DND-41 (cell line): ENCODE data around the gene TNNT2.
A peak's percentile ranks its signal among the peaks of the same experiment; 100 is the strongest.

Experiments used
- ATAC-seq: fragments of 200-7000 bp; cut with Tn5 transposase; 3 replicates; pipeline ENCODE4 v1.9.1; 2021; ENCODE audit warnings: low read depth; ENCODE audit not compliant: insufficient read depth
- DNase-seq: peaks from one replicate; pipeline ENCODE4 v3.0.0-alpha.2; 2020
- H2AFZ ChIP-seq: 2 replicates; pipeline ENCODE4 v1.6.0; 2012; ENCODE audit warnings: low read depth, low read length
- H3K27ac ChIP-seq: 2 replicates; pipeline ENCODE4 v1.5.1; 2012; ENCODE audit warnings: low read length, inconsistent platforms
- H3K27me3 ChIP-seq: fragments of 200-600 bp; sonication (generic); 2 replicates; pipeline ENCODE4 v1.6.0; 2012; ENCODE audit warnings: low read length, mild to moderate bottlenecking, inconsistent platforms; ENCODE audit not compliant: insufficient read depth, poor library complexity
- H3K36me3 ChIP-seq: 2 replicates; pipeline ENCODE4 v1.5.1; 2012; ENCODE audit warnings: low read length, inconsistent platforms; ENCODE audit not compliant: insufficient read depth
- H3K4me1 ChIP-seq: 2 replicates; pipeline ENCODE4 v1.5.1; 2012; ENCODE audit warnings: mild to moderate bottlenecking, low read length; ENCODE audit not compliant: insufficient read depth
- H3K4me2 ChIP-seq: 2 replicates; pipeline ENCODE4 v1.6.0; 2012; ENCODE audit warnings: mild to moderate bottlenecking, moderate library complexity, low read length, inconsistent platforms; ENCODE audit not compliant: insufficient read depth
- H3K4me3 ChIP-seq, 2 experiments: fragments of 200-600 bp in 1 of 2; shearing (Covaris generic) in 1 of 2; 2 replicates each; pipeline ENCODE4 v1.5.1; 2012 to 2016; ENCODE audit warnings: inconsistent platforms in 2 of 2, low read length in 2 of 2, mild to moderate bottlenecking in 2 of 2, low read depth in 1 of 2, moderate library complexity in 1 of 2
- H3K79me2 ChIP-seq: 2 replicates; pipeline ENCODE4 v1.6.0; 2012; ENCODE audit warnings: low read length, inconsistent platforms; ENCODE audit not compliant: insufficient read depth
- H3K9ac ChIP-seq: 2 replicates; pipeline ENCODE4 v1.6.0; 2012; ENCODE audit warnings: low read depth, mild to moderate bottlenecking, inconsistent platforms, low read length, moderate library complexity
- H3K9me3 ChIP-seq: 2 replicates; pipeline ENCODE4 v1.5.1; 2012; ENCODE audit warnings: low read length, moderate library complexity, mild to moderate bottlenecking, inconsistent platforms; ENCODE audit not compliant: insufficient read depth, severe bottlenecking
- H4K20me1 ChIP-seq: 2 replicates; pipeline ENCODE4 v1.6.0; 2012; ENCODE audit warnings: low read length; ENCODE audit not compliant: insufficient read depth
- CTCF ChIP-seq: IDR thresholded peaks from 2 replicates; pipeline ENCODE4 v1.5.1; 2012; ENCODE audit warnings: borderline replicate concordance, low read length, moderate library complexity, mild to moderate bottlenecking; ENCODE audit not compliant: poor library complexity, severe bottlenecking; ENCODE audit errors: extremely low read depth
- EZH2 ChIP-seq: IDR thresholded peaks from 3 replicates; pipeline ENCODE4 v1.6.1; 2012; ENCODE audit warnings: borderline replicate concordance, low read depth, mild to moderate bottlenecking, moderate library complexity, low read length, inconsistent platforms; ENCODE audit not compliant: severe bottlenecking

TNNT2 gene

GRCh38 chr1:201347498-201348210 is 29.8 kb downstream of the TNNT2 start:
- Histone ChIP-seq H3K27ac (no peak overlapping the region), H3K27me3 (no peaks in the 10 kb centered on the region), H3K9ac (no peak overlapping the region), H3K79me2 (no peaks in the 10 kb centered on the region), H3K36me3 (no peaks in the 10 kb centered on the region), H3K4me2 (no peak overlapping the region), H3K9me3 (no peaks in the 10 kb centered on the region), H3K4me1 (no peaks in the 10 kb centered on the region), H2AFZ (no peak overlapping the region), H4K20me1 (no peaks in the 10 kb centered on the region), H3K4me3 (no peak overlapping the region)
- ATAC-seq (no peak), DNase-seq (no peak)
- TF ChIP-seq CTCF: no peak
- TF ChIP-seq EZH2: no peak

- H3K4me3 ChIP-seq: no peak overlapping the region
- H3K27ac ChIP-seq: no peak overlapping the region
- DNase-seq (no peak), ATAC-seq (no peak)
- no peak overlapping the region for H2AFZ ChIP-seq
- no peak overlapping the region for H3K4me2 ChIP-seq
- no peaks in the 10 kb centered on the region for H3K79me2 ChIP-seq
- no peaks in the 10 kb centered on the region for H3K9me3 ChIP-seq
- H4K20me1 ChIP-seq: no peaks in the 10 kb centered on the region
- TF ChIP-seq EZH2 (no peak), CTCF (no peak)
- no peak overlapping the region for H3K9ac ChIP-seq
- no peaks in the 10 kb centered on the region for H3K4me1 ChIP-seq
- no peaks in the 10 kb centered on the region for H3K36me3 ChIP-seq
- H3K27me3 ChIP-seq: no peaks in the 10 kb centered on the region
Observed at GRCh38 chr1:201346987-201347386, 30.5 kb downstream of the TNNT2 start.

- H3K79me2 ChIP-seq: no peaks in the 10 kb centered on the region
- no peaks in the 10 kb centered on the region for H3K9me3 ChIP-seq
- no peak overlapping the region for H3K9ac ChIP-seq
- H3K4me2 ChIP-seq: no peak overlapping the region
- H3K36me3 ChIP-seq: no peaks in the 10 kb centered on the region
- H3K4me1 ChIP-seq: no peaks in the 10 kb centered on the region
- no peaks in the 10 kb centered on the region for H4K20me1 ChIP-seq
- no peak overlapping the region for H3K4me3 ChIP-seq
- no peak for TF ChIP-seq EZH2
- peak; percentile 54 for TF ChIP-seq CTCF
- H3K27ac ChIP-seq: no peak overlapping the region
- H2AFZ ChIP-seq: no peak overlapping the region
- DNase-seq (peak; percentile 17), ATAC-seq (no peak)
- no peaks in the 10 kb centered on the region for H3K27me3 ChIP-seq
Observed at GRCh38 chr1:201346337-201346939, 31.0 kb downstream of the TNNT2 start.
